Measurements from ENCODE around the gene ZNF48.

ZNF48 gene

DNA sequence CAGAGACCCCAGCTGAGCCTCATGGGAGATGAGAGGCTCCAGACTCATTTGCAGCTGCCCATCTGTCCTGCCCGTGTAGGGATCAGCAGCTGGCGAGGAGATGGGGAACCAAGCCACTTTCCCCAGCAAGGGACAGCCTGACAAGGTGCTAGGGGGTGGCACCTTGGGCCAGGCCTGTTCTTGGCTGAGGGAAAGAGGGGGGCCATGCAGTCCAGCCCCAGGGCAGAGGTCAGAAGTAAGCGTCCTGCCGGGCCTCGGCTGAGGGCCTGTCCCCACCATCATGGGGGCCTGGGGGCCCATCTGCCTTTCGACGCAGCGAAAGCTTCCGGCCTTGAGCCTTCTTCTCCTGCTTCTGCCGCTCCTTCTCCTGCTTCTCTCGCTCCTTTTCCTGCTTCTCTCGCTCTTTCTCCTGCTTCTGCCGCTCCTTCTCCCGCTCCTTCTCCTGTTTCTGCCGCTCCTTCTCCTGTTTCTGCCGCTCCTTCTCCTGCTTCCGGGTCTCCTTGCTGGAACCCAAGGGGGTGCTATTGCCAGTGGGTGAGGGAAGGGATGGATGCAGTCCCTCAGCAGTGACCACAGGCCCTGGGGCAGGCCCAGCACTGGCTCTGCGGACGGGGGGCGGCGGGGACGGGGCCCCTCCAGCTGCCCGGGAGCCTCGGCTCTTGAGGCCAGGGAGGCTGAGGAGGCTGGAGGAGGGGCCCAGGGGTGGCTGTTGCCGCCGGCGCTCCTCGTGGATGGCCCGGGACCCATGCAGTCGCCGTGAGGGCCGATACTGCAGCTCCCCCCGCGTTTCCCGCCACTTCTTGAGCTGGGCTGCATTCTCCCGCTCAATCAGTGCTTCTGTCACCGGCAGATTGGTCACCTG is 37.3 kb upstream of the ZNF48 start:
- no peak overlapping the region for H3K9ac ChIP-seq (ENCODE audit: low read length)
- no peaks in the 10 kb centered on the region for H3K27me3 ChIP-seq (ENCODE audit: low read depth, low read length)
- no peak overlapping the region for H2AFZ ChIP-seq (ENCODE audit: low read depth, low read length)
- peaks cover 13% of the 10 kb centered on the region for H3K4me1 ChIP-seq (ENCODE audit: low read length)
- peaks cover 17% of the 10 kb centered on the region for H3K36me3 ChIP-seq (replicated peaks; ENCODE audit: low read depth, low read length)
- no peaks in the 10 kb centered on the region for H3K9me3 ChIP-seq (ENCODE audit: insufficient read depth, low read length)
- no peak overlapping the region for H3K4me2 ChIP-seq (ENCODE audit: low read length)
- peaks cover 33% of the 10 kb centered on the region for H3K79me2 ChIP-seq (ENCODE audit: low read length)
- no peak overlapping the region for H3K27ac ChIP-seq (ENCODE audit: low read length)
- no peak for TF ChIP-seq EZH2phosphoT487 (IDR thresholded peaks at IDR 0.05; ENCODE audit: low read depth)
- TF ChIP-seq, protein P1, sequence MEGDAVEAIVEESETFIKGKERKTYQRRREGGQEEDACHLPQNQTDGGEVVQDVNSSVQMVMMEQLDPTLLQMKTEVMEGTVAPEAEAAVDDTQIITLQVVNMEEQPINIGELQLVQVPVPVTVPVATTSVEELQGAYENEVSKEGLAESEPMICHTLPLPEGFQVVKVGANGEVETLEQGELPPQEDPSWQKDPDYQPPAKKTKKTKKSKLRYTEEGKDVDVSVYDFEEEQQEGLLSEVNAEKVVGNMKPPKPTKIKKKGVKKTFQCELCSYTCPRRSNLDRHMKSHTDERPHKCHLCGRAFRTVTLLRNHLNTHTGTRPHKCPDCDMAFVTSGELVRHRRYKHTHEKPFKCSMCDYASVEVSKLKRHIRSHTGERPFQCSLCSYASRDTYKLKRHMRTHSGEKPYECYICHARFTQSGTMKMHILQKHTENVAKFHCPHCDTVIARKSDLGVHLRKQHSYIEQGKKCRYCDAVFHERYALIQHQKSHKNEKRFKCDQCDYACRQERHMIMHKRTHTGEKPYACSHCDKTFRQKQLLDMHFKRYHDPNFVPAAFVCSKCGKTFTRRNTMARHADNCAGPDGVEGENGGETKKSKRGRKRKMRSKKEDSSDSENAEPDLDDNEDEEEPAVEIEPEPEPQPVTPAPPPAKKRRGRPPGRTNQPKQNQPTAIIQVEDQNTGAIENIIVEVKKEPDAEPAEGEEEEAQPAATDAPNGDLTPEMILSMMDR (IDR thresholded peaks at IDR 0.05; ENCODE audit: low read depth, low read length), result no peak
- H4K20me1 ChIP-seq (ENCODE audit: insufficient read depth, low read length), result no peaks in the 10 kb centered on the region
- H3K4me3 ChIP-seq (ENCODE audit: low read length), result no peak overlapping the region

GRCh38 chr16:30358577-30358936 is 36.7 kb upstream of the ZNF48 start:
- H3K9me3 ChIP-seq (ENCODE audit: insufficient read depth, low read length), result no peaks in the 10 kb centered on the region
- TF ChIP-seq, protein P1 (IDR thresholded peaks at IDR 0.05; ENCODE audit: low read depth, low read length), result no peak
- no peak for TF ChIP-seq EZH2phosphoT487 (IDR thresholded peaks at IDR 0.05; ENCODE audit: low read depth)
- H3K4me1 ChIP-seq (ENCODE audit: low read length), result peaks cover 13% of the 10 kb centered on the region
- H3K79me2 ChIP-seq (ENCODE audit: low read length), result peaks cover 36% of the 10 kb centered on the region
- no peak overlapping the region for H3K27ac ChIP-seq (ENCODE audit: low read length)
- H3K27me3 ChIP-seq (ENCODE audit: low read depth, low read length), result no peaks in the 10 kb centered on the region
- peaks cover 21% of the 10 kb centered on the region for H3K36me3 ChIP-seq (replicated peaks; ENCODE audit: low read depth, low read length)
- no peak overlapping the region for H3K9ac ChIP-seq (ENCODE audit: low read length)
- no peak overlapping the region for H3K4me2 ChIP-seq (ENCODE audit: low read length)
- no peaks in the 10 kb centered on the region for H4K20me1 ChIP-seq (ENCODE audit: insufficient read depth, low read length)
- H3K4me3 ChIP-seq (ENCODE audit: low read length), result no peak overlapping the region
- no peak overlapping the region for H2AFZ ChIP-seq (ENCODE audit: low read depth, low read length)

GRCh38 chr16:30358990-30359870 is 36.0 kb upstream of the ZNF48 start:
- H3K4me3 ChIP-seq (ENCODE audit: low read length), result no peak overlapping the region
- H3K27me3 ChIP-seq (ENCODE audit: low read depth, low read length), result no peaks in the 10 kb centered on the region
- H3K27ac ChIP-seq (ENCODE audit: low read length), result no peak overlapping the region
- H3K4me1 ChIP-seq (ENCODE audit: low read length), result peaks cover 9% of the 10 kb centered on the region
- H3K36me3 ChIP-seq (replicated peaks; ENCODE audit: low read depth, low read length), result peaks cover 22% of the 10 kb centered on the region
- no peak overlapping the region for H2AFZ ChIP-seq (ENCODE audit: low read depth, low read length)
- no peaks in the 10 kb centered on the region for H4K20me1 ChIP-seq (ENCODE audit: insufficient read depth, low read length)
- H3K4me2 ChIP-seq (ENCODE audit: low read length), result no peak overlapping the region
- peaks cover 29% of the 10 kb centered on the region for H3K79me2 ChIP-seq (ENCODE audit: low read length)
- H3K9ac ChIP-seq (ENCODE audit: low read length), result no peak overlapping the region
- TF ChIP-seq, protein P1 (IDR thresholded peaks at IDR 0.05; ENCODE audit: low read depth, low read length), result no peak
- no peak for TF ChIP-seq EZH2phosphoT487 (IDR thresholded peaks at IDR 0.05; ENCODE audit: low read depth)
- no peaks in the 10 kb centered on the region for H3K9me3 ChIP-seq (ENCODE audit: insufficient read depth, low read length)

- Histone ChIP-seq H3K79me2 (ENCODE audit: low read length) (peaks cover 28% of the 10 kb centered on the region), H3K4me2 (ENCODE audit: low read length) (no peak overlapping the region), H2AFZ (ENCODE audit: low read depth, low read length) (no peak overlapping the region), H3K27me3 (ENCODE audit: low read depth, low read length) (no peaks in the 10 kb centered on the region), H3K27ac (ENCODE audit: low read length) (no peak overlapping the region), H3K9ac (ENCODE audit: low read length) (no peak overlapping the region), H3K9me3 (ENCODE audit: insufficient read depth, low read length) (no peaks in the 10 kb centered on the region), H3K36me3 (replicated peaks; ENCODE audit: low read depth, low read length) (peaks cover 27% of the 10 kb centered on the region), H4K20me1 (ENCODE audit: insufficient read depth, low read length) (no peaks in the 10 kb centered on the region), H3K4me3 (ENCODE audit: low read length) (no peak overlapping the region), H3K4me1 (ENCODE audit: low read length) (peaks cover 8% of the 10 kb centered on the region; the same call in 1 of the 2 replicates)
- no peak for TF ChIP-seq EZH2phosphoT487 (IDR thresholded peaks at IDR 0.05; ENCODE audit: low read depth)
- TF ChIP-seq, protein P1 (IDR thresholded peaks at IDR 0.05; ENCODE audit: low read depth, low read length), result no peak
These were observed 35.4 kb upstream of the ZNF48 start for GRCh38 chr16:30359871-30360170.
